Kidney tubule cell (primary cell): Measurements from ENCODE around the gene PIM3.

Experiments
- DNase-seq: peaks from one replicate; pipeline ENCODE4 v3.0.0-alpha.2; 2018; ENCODE audit warnings: low spot score

The PIM3 gene

DNA sequence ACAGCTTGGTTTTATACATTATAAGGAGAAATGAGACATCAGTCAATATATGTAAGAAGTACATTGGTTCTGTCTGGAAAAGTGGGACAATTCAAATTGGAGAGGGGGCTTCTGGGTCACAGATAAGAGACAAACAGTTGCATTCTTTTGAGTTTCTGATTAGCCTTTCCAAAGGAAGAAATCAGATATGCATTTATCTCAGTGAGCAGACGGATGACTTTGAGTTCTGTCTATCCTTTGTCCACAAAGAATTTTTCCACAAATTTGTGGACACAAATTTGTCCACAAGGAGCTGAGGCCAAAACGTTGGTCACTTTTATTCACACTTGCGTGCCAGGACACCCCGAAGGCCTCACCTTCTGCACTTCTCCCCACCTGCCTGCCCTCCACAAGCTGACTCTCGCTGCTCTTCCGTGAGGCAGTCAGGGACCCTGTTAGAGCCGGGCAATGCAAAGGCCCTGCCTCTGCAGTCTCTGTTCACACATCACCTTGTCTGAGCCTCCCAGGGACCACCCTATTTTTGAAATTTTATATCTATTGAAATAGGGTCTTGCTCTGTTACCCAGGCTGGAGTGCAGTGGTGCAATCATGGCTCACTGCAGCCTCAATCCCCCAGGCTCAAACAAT is 31.4 kb downstream of the PIM3 start:
- no peak for DNase-seq

DNA sequence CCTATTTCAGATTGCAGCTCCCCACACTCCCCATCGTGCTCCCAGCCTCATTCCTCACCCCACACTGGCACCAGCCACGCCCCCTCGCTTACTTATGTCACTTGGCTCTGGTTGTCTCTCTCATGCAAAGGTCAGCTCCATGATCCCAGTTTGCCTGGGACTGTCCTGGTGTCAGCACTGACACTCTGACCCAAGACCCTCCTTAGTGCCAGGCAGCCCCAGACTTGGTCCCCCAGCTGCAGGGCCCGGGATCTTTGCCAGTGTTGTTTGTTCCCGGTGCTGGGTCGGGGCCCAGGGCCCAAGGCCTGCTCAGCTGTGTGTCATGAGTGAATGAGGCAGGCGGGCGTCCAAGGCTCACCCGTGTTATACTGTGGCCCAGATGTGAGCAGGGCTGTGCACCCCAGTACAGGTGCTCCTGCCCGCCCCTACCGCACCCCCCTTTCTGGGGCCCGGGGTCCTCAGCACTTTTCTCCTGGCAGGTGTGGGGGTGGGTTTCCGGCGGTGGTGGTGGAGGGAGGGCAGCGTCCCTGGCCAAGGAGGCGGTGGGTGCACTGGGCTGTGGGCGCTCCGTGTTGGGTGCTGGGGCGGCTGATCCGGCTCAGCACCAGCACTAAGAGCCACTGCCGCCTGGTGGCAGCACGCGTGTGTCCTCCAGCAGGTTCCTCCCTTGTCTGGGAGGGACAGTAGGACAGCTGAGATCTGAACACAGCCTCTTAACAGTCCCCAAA is 32.5 kb downstream of the PIM3 start:
- peak; percentile 43 for DNase-seq

DNA sequence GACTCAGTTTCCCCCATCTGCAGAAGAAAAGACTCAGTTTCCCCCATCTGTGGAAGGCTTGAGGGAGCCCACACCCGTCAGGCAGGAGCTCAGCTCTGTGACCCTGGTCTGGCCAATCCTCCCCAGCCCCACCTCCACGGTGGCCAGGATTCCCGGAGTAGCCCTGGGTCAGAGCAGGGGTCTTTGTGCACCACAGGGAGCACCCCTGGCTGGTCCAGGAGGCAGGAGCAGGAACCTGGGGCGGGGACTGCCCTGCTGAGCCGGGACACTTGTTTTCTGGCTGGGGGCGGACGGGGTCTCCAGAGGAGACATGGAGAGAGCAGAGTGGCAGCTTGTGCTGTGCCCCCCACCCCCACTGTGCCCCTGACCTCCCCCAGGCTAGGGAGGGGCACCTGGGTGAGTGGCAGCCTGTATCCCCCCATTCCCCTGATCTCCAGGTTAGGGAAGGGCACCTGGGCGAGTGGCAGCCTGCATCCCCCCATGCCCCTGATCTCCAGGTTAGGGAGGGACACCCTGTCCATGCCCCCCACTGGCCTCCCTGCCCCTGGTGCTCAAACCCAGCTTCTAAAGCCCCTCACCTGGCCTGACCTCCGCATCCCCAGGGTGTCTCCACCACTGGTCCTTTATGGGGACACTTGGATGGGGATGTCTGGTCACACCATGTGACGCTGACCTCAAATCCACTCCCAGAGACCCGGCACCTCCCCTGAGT is 33.2 kb downstream of the PIM3 start:
- no peak for DNase-seq

DNA sequence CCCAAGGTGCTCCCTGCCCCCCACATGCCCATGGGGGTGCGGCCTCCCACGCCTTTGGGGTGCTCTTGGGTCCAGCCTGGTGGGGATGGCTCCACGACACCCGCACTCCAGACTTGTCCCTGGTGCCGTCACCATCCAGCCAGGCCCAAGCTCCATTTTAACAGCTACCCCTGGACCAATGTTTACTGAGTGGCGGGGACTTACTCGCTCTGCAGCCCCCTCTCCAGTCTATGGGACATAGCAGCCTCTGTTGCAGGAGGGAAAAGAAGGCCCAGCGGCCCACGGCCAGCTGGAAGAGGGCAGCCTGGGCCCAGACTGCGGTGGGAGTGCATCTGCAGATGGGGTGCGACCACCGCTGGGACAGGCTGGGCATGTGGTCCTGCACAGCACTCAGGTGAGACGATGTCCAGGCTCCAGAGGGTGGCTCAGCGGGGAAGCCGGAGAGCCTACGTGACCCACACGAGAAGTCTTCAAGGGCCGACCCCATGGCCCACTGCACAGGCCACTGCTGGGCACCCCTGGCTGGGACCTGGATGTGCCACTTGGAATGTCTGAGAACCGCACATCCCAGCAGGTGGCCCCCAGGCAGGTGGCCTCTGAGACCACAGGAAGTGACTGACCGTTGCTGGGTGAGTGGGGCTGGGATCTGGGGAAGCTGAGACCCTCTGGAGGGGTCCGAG is 33.9 kb downstream of the PIM3 start:
- no peak for DNase-seq

- no peak for DNase-seq
Observed at GRCh38 chr22:49995041-49995360, 34.4 kb downstream of the PIM3 start.

DNA sequence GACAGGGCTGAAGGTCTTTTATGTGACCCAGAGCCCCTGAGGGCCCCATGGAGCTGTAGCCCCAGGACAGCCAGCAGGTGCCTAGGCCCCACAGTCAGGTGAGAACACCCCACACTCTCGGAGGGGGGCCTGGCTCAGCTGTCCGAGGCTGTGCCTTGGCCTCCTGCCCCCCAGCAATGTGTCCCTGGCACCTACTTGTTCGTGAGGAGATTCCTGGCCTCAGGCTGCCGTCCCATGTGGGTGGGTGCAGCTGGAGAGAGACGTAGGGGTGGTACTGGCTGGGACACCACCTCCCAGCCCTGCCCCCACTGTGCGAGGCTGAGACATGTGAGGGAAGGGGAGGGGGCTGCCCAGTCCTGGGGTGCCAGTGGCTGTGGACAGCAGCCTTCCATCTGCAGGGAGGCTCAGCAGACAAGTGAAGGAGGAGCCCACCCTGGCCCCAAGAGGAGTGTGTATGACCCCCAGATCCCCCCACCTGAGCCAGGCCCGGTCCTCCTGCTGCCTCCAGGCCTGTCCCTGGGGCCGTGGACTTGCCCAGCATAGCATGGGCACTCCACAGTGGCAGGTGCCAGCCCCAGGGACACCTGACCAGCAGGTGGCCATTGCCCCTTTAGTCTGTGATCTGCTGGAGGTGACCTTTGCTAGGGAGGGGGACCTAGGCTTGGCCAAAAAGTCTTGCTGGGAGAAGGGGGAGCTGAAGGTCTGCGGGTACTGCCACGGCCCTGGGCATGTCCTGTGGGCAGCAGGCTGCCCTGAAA is 35.0 kb downstream of the PIM3 start:
- no peak for DNase-seq

DNA sequence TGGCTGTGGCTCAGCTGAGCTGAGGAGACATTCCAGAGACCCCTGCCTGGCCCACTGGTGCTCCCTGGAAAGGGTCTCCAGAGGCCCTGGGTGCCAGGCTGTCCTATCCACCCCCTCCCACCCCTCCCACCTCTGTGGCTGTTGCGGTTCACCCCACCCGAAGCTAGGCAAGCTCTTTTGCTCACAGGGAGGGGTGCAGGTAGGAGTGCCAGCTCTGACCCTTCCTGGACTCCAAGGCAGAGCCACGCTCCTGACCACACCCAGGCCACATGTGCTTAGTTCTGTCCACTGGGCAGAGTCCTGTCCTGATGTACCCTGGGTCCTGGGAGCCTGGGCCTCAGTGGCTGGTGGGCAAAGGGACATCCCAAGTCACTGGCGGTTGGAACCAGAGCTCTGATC is 35.5 kb downstream of the PIM3 start:
- DNase-seq: no peak

GRCh38 chr22:49996518-49997250 is 36.1 kb downstream of the PIM3 start:
- no peak for DNase-seq

DNA sequence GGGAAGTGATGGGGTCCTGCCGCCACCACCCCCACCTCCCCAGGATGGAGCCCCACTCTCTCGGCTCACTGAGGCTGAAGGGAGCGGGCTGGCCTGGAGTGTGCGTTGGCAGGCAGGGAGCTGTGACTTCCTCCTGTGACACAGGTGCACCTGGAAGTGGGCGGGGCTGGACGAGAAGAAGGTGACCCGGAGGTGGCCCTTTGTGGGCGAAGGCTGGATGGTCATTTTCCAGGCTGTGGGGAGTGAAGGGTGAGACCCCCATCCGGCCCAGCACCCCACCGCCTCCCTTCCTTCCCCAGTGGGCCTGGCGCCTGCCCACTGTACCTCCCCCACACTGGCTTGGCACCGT is 36.7 kb downstream of the PIM3 start:
- peak; percentile 9 for DNase-seq

DNA sequence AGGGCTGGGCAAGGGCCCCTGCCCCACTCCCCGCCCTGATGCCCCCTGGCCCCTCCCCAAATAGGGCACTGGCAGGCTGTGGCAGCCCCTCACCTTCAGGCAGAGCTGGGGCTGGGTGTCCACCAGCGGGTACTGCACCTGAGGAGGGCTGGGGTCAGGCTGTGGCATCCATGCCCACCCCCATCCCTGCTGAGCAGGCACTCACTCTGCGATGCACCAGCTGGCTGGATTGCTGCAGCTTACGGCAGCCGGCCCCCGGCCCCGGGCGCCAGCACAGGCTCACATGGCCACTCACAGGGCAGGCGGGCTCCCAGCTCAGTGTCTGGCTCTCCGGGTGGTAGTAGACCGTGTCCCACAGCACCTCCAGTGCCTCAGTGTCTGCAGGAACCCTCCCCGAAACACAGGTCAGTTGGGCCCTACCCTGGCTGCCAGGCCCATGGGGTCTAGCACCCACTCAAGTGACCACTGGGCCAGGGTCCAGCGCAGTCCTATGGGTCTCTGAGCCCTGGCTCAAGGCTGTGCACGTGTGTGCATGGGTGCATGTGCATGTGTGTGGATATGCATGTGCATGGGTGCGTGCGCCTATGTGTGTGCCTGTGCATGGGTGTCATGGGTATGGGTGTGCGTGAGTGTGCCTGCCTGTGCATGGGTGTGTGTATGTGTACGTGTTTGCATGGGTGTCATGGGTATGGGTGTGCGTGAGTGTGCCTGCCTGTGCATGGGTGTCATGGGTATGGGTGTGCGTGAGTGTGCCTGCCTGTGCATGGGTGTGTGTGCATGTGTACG is 37.6 kb downstream of the PIM3 start:
- DNase-seq: no peak

DNA sequence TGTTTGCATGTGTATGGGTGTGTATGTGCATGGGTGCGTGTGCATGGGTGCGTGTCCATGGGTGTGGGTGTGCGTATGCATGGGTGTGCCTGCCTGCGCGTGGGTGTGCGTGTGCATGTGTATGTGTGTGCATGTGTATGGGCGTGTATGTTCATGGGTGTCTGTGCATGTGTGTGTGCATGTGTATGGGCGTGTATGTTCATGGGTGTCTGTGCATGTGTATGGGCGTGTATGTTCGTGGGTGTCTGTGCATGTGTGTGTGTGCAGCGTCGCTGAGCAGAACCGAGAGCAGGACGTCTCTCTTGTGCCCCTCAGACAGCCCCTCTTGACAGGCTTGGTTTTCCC is 38.1 kb downstream of the PIM3 start:
- no peak for DNase-seq

DNA sequence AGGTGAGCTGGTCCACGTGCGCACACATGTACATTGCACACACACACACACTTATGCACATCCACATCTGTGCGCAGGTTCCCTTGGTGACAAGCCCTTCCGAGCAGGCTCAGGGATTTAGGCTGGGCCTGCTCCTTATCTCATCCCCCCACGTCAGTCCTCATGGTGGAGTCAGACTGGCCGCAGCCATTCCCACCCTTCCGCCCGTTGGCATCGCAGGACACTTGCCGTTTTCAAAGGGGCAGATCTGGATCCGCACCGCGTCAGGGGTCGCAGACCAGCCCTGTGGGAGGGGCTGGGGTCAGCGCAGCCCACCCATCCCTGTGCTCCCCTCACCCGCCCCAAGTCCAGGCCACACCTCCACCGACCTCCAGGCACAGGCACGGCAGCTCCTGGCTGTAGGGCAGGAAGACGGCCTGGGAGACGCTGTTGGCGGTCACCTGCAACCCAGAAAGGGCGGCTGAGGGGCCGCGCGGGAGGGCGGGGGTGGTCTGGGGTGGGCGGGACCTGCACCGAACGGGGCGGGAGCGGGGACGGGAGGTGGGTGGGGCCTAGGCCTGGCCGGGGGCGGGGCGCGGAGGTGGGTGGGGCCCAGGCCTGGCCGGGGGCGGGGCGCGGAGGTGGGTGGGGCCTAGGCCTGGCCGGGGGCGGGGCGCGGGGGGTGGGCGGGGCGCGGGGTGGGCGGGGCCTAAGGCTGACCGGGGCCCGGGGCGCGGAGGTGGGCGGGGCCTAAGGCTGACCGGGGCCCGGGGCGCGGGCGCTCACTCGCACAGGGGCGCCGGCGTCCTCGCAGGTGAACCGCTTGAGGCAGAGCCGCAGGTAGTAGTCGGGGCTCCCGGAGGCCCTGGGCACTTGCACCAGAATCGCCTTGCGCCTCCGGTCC is 38.7 kb downstream of the PIM3 start:
- DNase-seq: no peak

GRCh38 chr22:49999946-50000586 is 39.5 kb downstream of the PIM3 start:
- no peak for DNase-seq

DNA sequence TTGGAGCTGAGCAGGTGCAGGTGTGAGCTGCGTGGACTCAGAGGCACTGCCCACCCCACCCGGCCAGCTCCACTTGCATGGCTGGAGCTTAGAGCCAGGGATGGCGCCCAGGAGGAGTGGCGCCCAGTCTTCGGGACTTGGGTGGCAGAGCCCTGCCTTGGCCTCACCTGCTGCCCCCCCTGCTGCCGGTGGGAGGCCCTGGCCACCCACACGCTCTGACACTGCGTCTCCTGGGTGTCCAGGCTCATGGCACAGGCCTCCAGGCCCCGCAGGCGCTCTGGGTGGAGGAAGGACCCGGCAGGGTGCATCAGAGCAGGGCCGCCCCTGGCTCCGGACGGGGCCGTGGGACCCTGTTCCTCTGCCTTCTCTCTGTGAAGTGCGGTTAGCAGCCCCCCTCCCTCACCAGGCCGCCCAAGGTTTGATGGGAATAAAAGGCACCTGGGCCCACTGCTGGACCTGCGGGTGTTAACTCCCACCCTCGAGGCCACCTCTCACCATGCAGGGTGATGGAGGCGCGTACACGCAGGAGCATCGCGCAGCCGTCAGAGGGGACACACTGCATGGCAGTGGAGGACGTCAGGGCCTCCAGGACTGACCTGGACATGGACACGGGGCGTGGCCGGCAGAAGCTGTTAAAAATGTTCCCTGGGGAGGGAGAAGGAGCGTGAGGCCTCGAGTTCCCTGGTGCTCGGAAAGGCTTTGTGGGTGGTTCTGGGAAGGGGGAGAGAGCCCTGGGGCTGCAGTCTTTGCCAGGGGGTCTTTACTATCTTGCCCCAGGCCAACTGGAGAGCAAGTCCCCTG is 40.2 kb downstream of the PIM3 start:
- DNase-seq: no peak

- no peak for DNase-seq
Observed at GRCh38 chr22:50001388-50002231, 41.0 kb downstream of the PIM3 start.

GRCh38 chr22:50002791-50003190 is 42.2 kb downstream of the PIM3 start:
- DNase-seq: no peak

DNA sequence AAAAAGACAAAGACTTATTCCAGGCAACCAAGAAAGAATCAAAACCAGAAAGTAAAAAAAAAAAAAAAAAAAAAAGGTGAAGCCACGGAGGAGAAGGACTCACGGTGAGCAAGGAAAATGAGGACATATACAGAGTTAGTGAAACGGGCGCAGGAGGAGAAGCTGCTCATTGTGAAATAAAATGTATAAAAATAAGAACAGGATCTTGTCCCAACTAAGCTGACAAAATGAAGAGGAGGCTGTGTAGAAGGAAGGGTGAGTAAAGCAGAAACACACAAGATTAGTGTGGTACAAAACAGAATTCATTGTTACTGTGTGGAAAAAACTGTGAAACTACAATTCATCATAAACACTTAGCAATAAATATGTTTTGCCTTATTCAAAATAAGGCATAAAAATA is 44.3 kb downstream of the PIM3 start:
- no peak for DNase-seq
